Measurements from ENCODE around the gene RAB3GAP2.
"Not testable (repeated sequence)": the region's sequence is repeated elsewhere in the genome, so short reads cannot be mapped to it uniquely, and the experiment has no call there.

RAB3GAP2 gene

DNA sequence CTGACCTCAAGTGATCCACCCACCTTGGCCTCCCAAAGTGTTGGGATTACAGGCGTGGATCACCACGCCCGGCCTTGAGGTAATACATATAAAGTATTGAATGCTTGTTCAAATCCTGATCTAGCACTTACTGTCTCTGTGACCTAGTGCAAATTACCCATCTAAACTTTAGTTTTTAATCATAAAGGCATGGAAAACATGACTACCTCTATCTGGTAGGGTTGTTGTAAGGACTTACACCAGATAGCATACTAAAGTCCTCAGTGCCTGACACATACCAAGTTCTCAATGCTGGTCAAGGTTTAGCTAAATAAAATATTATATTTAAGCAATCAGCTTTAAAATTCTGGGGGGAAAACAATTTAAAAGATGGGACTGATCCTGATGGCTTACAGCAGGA, 38.3 kb downstream of the RAB3GAP2 start:
- no peak for DNase-seq

DNA sequence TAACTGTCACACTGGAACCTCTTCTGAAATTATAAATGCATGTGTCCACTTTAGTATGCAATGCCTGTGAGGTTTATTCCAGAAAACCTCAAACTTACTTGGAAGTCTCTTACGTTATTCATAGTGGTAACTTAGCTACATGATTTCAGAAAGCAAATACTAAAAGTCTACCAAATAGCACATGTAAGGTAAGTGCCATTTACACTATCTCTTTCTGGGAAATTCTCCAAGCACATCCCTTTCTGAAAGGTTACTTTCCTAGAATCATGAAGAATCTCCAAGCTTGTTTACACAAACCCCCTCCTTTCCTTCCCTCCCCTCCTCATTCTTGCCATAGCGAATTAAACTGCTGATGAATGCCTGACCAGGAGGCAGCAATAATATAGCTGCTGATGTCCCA, 42.5 kb downstream of the RAB3GAP2 start:
- no peak for DNase-seq

DNA sequence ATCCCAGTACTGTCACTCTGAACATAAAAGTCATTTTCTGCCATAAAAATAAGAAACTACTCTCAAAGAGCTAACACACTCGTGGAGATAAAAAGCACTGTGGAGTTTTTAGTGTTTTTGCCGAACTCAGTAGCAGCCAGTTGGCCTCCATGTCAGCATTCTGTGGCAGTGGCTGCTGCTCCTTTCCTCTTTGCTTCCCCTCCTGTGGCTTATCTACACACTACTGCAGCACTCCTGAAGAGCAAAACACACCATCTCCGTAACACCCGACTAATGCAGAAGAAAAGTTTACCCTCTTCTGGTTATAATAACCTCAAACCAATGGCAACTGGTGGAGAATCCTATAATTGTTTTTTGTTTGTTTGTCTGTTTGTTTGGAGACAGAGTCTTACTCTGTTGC, 44.9 kb downstream of the RAB3GAP2 start:
- DNase-seq: no peak

DNA sequence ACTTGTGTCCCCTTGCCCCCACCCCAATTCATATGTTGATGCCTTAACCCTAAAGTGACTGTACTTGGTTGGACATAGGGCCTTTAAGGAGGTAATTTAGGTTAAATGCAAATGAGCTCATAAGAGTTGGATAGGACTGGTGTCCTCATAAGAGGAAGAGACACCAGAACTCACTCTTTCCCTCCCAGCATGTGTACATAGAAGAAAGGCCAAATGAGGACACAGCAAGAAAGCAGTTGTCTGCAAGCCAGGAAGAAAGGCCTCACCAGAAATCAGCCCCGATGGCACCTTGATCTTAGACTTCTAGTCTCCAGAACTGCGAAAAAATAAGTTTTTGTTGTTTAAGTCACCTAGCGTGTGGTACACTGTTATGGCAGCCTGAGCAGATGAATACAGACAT, 45.5 kb downstream of the RAB3GAP2 start:
- DNase-seq: no peak

DNA sequence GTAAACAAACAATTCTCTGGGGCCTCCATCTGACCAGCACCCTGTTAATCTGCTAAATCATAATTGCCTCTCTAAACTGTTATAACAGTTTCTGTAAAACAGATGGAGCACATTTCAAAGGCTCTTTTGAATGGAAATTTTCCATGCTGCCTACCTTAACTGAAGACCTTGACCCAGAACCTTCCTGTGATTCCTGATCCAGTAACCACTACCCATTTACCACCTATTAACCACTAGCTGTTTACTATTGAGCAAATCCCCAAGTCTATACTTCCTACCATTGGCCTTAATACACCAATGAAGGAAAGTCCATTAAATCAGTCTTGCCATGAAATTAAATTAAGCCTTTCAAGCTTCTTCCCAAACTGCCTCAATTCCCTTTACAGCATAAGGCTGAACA, 46.3 kb downstream of the RAB3GAP2 start:
- DNase-seq: no peak

DNA sequence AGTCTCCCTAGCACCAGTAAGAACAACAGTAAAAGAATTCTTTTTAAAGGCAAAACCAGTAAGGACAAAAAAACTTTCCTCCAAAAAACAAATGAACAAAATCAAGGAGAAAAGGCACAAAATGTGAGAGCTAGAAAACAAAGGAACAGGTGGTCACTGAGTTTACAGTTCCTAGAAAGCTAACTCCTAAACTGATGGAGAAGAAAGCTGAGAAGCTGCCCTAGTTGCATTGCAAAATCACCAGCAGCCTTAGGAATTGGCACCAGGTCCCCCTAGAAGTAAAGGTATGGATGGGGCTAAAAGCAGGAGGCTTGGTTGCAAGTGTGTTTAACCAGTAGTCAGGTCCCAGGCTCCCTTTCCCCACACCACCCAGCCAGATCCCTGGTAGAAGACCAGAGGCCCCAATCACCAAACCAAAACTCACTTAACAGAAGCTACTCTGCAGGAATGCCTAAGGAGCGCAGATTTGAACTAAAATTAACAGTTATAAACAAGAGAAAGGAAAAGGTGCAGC, 47.6 kb downstream of the RAB3GAP2 start:
- DNase-seq: no peak

DNA sequence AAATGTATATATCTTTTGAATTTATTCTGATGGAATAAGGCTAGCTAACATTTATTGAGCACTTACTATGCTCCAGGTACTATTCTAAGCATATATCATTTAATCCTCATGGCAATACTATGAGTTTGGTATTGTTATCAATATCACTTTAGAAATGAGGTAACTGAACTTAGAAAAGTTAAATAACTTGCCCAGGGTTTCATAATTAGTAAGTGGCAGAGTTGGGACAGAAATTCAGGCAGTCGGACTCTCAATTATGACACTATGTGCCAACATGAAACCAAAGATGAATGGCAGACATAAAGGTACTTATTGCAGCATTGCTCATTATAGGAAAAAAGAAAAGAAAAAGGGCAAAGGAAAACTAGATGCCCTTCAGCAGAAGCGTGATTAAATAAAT, 48.2 kb downstream of the RAB3GAP2 start:
- no peak for DNase-seq

DNA sequence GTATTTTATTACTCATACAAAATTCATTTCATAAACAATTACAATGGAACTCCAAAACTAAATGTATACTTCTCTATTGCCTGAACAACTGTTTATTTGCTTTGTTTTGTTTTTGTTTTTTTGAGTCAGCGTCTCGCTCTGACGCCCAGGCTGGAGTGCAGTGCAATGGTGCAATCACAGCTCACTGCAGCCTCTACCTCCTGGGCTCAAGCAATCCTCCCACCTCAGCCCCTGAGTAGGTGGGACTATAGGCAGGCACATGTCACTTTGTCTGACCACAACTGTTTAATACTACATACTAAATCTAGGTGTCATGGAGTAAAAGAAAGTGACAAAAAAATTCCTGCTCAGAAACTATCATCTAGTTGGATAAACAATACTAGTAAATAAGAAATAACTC, 49.3 kb downstream of the RAB3GAP2 start:
- peak; percentile 4 for DNase-seq

DNA sequence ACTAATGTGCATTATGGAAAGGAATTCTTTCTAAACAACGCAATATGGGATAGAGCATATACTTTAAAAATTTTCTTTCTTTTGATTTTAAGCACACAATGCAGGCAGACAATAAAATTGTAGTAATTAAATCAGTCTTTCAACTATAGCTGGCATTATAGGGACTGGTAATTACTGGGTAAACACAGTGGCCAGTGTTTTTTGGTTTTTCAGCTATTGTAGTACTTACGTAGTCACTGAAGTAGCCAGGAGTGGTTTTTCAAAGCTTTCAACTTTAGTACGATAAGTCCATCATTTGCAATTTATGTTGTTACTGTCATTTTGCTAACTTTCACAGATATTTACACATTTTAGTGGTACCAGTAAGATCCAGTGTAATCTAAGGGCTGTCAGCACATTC, 50.6 kb downstream of the RAB3GAP2 start:
- DNase-seq: no peak

DNA sequence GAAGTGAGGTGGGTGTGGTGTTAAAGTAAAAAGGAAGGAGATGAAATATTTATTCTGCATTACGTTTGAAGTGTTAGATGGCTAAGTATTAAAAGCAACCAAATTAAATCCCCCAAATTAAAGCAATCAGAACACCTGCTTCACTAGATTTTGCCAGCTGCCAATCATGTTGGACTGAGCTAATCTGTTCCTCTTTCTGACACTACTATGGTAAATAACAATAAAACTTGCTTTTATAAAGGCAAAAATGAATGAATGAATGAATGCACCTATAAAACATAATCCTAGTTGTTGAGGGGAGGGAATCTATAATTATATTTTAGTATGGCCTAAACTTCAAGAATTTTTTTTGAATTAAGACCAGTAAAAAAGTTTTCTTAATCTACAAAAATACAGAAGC, 51.0 kb downstream of the RAB3GAP2 start:
- DNase-seq: no peak

DNA sequence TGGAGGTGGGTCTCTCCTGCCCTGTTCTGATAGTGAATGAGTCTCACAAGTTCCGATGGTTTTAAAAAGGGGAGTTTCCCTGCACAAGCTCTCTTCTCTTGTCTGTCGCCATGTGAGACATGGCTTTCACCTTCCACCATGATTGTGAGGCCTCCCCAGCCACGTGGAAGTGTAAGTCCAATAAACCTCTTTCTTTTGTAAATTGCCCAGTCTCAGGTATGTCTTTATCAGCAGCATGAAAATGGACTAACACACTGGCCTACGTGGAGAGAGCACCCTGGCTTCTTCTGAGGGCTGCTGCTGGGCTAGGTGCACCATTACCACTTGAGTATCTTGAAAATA, 51.6 kb downstream of the RAB3GAP2 start:
- not testable (repeated sequence) for DNase-seq

DNA sequence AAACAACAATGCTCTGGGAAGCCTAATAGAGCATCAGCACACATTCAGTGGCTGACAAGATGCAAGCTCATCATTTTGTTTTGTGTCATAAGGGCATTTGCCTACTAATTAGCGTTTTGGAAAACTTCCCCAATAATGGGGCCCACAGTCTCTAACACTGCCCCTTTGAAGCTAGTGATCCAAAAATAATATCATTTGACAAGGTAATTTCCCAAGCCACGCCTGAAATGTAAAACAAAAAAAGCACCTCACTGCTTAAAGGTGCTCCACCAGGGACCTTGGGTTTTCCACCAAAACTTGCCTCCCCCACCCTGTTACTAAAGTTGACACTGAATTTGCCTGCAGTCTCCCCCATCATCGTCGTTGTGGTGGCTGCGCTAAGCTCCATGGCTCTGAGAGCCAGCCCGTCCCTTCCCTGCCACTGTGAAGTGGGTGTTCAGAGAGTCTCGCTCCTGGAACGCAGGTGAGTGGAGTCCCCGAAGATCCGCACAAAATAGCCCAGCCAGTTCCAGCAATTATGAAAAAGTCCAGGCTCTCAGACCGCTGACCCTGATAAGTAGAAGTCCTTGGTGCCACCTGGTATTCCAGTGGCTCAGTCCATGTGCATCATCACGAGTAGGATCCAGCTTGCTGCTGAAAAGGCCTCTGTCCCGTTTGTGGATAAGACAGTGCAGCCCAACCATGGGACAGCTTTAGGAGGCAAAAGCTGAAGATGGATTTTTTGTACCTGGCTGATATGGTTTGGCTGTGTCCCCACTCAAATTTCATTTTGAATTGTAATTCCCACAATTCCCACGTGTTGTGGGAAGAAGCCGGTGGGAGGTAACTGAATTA, 52.2 kb downstream of the RAB3GAP2 start:
- DNase-seq: peak; percentile 16

DNA sequence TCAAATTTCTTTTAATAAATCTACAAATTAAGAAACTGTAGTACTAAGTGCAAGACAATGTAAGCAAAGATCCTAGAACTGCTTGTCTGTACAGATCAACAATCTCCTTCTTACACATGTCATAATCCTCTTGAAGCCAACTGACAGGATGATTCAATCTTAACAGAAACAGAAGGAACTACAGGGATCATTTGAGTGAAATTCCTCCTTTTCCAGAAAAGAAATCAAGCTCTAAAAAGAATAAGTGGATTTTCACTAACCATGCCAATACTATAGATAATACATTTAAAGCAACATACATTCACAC, 53.2 kb downstream of the RAB3GAP2 start:
- no peak for DNase-seq

DNA sequence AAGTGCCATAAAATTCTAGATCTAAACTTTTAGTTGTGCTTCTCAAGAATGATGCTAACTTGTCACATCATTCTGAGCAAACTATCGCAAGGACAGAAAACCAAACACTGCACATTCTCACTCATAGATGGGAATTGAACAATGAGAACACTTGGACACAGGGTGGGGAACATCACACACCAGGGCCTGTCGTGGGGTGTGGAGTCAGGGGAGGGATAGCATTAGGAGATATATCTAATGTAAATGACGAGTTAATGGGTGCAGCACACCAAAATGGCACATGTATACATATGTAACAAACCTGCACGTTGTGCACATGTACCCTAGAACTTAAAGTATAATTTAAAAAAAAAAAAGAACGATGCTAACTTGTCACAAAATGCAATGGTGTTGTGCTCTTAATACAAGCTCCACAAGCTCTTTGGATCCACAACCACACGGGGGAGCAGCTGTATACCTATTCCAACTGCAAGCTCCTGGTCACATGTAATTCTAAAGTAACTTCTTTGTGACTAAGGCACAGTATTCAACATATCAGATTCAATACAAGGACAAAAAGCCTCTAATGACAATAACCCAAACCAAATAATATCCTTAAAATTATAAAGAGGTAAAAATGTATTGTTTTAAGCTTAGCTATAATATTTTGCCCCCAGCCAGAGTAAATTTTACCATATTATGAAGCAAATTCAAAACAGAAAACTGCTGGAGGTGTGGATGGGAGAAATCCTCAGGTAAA, 53.7 kb downstream of the RAB3GAP2 start:
- DNase-seq: peak; percentile 29

DNA sequence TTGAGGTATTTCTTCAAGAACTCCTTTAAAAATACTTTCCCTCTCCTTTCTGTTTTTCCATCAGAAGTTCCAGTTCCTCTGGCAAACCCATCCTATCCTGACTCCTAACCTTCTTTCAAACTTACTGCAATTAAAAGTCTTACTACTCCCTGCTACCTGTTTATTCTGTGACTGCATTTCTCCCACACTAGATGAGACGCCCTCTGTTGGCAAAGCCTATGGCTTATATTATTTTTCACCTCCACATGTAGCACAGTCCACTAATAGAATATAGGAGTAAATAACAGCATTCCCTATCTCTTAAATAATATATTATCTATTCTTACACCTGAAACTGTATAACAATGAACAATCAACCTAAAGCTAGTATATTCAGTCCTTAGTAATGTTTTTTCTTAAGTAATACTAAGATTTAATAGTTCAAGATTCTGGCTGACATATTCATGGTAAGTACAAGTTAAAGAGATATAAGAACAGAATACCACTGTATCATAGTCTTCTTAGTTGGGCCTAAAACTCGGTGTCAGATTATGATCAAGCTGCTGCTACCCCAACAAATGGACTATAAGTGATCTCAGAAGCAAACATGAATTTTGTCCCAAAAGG, 54.8 kb downstream of the RAB3GAP2 start:
- no peak for DNase-seq

DNA sequence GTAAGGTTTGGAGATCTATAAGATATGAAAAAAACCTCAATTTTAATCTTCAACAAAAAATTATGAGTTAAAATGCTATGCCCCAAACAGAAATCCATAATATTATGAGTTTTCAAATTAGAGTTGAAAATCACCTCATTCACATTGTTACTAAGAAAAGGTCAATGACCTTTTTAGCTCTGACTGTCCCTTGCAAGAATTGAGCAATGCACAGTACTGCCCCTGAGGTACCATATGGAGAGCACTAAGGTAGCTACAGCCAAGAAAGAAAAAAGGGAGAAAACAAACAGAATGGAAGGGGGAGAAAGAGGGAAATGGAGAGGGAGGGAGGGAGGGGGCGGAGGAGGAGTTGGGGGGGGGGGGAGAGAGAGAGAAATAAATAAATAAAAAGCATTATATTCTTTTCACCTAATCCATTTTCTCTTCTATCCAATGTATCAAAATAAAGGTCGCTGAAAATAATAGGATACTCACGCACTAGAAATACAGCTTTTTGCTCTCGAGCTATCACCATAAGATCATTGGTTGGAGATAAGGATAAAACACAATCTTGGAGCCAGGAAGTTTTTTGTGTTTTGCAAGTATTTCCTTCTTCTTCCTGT, 58.8 kb downstream of the RAB3GAP2 start:
- DNase-seq: no peak

DNA sequence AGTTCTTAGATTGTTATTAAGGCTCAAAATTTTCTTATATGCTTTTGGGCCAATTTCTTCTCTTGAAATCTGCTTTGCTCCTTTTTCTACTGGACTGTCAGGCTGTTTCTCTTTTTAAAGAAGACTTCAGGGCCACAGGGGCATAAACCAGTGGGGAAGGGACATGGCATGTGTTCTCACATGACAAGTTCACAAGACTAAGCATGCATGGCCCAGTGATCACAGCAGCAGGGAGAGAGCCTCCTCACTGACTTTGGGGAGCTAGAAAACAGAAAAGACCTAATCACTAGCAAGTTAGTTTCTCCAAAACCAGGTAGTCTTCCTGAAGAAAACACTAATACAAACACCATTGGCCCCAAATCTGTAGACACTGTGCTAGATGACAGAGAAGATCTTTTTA, 64.8 kb downstream of the RAB3GAP2 start:
- DNase-seq: no peak

DNA sequence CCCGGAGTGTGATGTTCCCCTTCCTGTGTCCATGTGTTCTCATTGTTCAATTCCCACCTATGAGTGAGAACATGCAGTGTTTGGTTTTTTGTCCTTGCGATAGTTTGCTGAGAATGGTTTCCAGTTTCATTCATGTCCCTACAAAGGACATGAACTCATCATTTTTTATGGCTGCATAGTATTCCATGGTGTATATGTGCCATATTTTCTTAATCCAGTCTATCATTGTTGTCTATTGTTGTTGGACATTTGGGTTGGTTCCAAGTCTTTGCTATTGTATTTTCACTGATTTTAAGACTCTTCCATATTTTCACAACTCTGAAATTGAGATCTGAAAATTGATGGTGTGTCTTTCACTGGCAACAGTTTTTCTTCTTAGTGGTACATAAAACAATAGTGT, 67.5 kb downstream of the RAB3GAP2 start:
- DNase-seq: not testable (repeated sequence)

DNA sequence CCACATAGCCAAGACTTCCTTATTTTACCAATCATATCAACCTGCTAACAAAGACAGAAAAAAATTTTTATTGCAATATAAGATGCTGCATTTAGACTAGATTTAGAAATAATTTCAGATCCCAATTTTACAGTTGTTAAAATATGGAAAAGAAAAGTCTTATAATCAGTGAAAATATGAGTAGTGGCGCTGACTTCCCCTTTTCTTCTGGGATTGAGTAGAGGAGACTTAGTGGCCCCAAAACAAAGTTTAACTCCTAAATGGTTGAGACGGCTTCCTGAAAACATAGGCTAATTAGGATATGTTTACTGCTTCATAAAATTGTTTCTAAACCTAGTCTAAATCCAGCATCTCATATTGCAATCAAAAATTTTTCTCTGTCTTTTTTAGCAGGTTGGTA, 68.4 kb downstream of the RAB3GAP2 start:
- no peak for DNase-seq

DNA sequence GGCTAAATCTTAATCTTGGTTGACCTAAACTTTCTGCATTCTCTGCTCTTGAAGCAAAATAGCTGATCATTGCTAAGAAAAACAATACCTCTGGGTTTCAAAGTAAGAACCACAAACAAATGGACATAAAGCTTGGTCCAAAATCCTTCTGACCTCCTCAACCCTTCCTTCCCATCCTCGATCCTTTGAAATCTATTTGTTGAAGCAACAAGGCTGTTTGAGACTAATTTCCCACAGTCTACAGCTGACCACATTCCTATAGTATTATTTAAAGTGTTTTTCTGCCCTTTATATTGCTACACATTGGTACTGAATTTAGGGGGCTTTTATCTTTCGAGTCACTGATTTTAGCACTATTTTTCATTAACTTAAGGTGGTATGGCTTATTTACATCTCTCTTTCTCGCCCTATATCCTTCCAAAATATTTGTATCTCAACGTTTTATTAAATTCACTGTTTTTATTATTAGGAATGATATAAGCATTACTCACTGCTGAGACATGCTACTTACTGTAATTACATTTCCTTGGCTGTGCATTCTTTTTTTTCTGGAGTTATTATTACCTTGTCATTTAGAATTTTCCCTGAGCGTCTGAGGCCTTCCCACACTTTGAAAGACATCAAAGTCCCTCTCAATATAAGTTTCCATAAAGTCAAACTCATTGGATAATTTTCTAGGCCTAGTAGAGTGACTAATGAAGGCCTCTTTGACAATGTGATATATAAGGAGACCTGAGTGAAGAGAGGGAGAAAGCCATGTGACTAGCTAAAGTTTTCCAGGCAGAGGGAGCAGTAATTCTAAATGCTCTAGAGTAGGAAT, 73.9 kb downstream of the RAB3GAP2 start:
- no peak for DNase-seq

DNA sequence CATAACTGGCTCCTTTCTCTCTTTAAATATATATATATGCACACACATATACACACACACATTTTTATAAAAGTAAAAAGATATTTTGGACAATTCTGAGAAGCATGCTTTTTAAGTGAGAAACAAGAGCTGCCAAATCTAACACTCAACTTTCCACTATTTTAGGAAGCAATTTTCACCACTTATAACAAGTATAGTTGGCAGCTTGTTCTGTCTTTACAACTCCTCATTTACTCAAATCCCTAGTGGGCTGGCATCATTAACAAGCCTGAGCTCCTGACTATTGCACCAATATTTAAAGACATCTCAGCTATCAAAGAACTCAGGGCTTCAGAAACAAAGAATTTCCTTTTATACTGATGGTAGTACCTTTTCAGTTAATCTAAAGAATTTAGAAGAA, 76.6 kb downstream of the RAB3GAP2 start:
- DNase-seq: no peak

DNA sequence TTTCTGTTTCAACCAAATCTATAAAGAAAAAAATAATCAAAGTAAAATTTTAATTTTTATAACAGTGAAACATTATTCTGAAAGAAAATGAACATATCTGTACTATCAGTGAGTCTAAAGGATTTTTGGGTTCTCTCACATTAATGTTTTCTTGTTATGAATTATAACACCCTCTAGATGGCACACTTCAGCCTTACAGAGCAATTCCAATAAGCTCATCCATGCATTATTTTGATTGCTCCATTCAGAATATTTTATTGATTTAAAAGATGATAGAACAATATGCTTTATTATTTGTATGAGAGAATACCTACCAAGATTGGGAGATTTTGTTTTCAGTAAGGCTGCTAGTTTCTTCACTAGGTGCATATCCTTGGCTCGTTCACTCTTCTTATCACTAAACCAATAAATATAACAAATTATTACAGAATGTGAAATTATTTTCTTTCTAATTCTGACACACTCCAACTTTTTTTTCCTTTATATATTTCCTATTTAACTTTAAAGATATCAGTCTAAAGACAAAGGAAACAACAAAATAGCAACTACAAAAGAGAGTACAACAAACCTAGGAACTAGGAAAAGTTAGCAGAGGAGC, 82.4 kb downstream of the RAB3GAP2 start:
- no peak for DNase-seq

All from CD4-positive, alpha-beta T cell treated with Interferon gamma for 1 hour (primary cell).